ENCODE data around the gene MT1A. TPM values are rescaled to one million over a fixed set of nuclear protein-coding genes. Genes with fewer than 3 reads are reported as not detected.
"Not testable (repeated sequence)": the region's sequence is repeated elsewhere in the genome, so short reads cannot be mapped to it uniquely, and the experiment has no call there.

Gene MT1A
- total RNA-seq, 1 experiment from 2014 or later, result not detected

- Histone ChIP-seq H3K27ac (ENCODE audit: low read depth, low read length, poor library complexity, severe bottlenecking) (no peak overlapping the region), H3K4me1 (ENCODE audit: insufficient read depth, low read length, poor library complexity, severe bottlenecking) (no peaks in the 10 kb centered on the region), H3K4me3 (ENCODE audit: low read depth, low read length, poor library complexity, severe bottlenecking) (no peak overlapping the region), H3K36me3 (ENCODE audit: insufficient read depth, low read length, poor library complexity, severe bottlenecking) (no peaks in the 10 kb centered on the region), H3K9me3 (ENCODE audit: low read depth, low read length, poor library complexity, severe bottlenecking) (no peaks in the 10 kb centered on the region), H3K27me3 (replicated peaks; ENCODE audit: insufficient read depth, low read depth, low read length, poor library complexity) (peaks cover 22% of the 10 kb centered on the region)
- intact Hi-C loops (cut with micrococcal nuclease; ENCODE audit: unreplicated experiment), result no loop called here
- BruUV-seq (replicated peaks), result no TSS peak
- DNase-seq (ENCODE audit: low spot score), result no peak
- no peak for TF ChIP-seq EZH2 (IDR thresholded peaks at IDR 0.05; ENCODE audit: borderline replicate concordance, low read depth, low read length, poor library complexity, severe bottlenecking)
- no peak for TF ChIP-seq CTCF (conservative IDR thresholded peaks at IDR 0.05; ENCODE audit: low read depth, low read length)
- CTCF ChIA-PET, result interaction anchor here (1.1 kb wide), 1 partner anchor 29 kb away, joined by 7 read pairs; no protein-coding TSS in a partner anchor
- POLR2A ChIA-PET (ENCODE audit: low non-redundant PET), result no interaction called here
Observed at GRCh38 chr16:56672761-56673536, 34.5 kb downstream of the MT1A start.

DNA sequence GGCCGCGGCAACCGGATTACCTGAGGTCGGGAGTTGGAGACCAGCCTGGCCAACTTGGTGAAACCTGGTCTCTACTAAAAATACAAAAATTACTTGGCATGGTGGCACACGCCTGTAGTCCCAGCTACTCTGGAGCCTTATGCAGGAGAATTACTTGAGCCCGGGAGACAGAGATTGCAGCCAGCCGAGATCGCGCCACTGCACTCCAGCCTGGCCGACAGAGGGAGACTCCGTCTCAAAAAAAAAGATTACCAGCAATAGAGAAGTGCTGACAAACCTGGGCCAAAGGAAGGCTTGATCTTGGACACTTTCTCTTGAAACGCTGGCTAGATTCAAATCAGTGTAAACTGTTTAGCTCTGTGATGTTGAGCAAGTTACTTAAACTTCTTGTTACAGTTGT lies 35.5 kb downstream of the MT1A start:
- Histone ChIP-seq H3K4me1 (ENCODE audit: insufficient read depth, low read length, poor library complexity, severe bottlenecking) (no peaks in the 10 kb centered on the region), H3K27me3 (replicated peaks; ENCODE audit: insufficient read depth, low read depth, low read length, poor library complexity) (peaks cover 12% of the 10 kb centered on the region), H3K36me3 (ENCODE audit: insufficient read depth, low read length, poor library complexity, severe bottlenecking) (no peaks in the 10 kb centered on the region), H3K9me3 (ENCODE audit: low read depth, low read length, poor library complexity, severe bottlenecking) (no peaks in the 10 kb centered on the region), H3K4me3 (ENCODE audit: low read depth, low read length, poor library complexity, severe bottlenecking) (no peak overlapping the region), H3K27ac (ENCODE audit: low read depth, low read length, poor library complexity, severe bottlenecking) (no peak overlapping the region)
- no TSS peak for BruUV-seq (replicated peaks)
- ChIA-PET POLR2A (ENCODE audit: low non-redundant PET) (no interaction called here), CTCF (interaction anchor here (0.7 to 1.1 kb wide), 2 partner anchors 9 to 28 kb away, joined by 3 to 7 read pairs; no protein-coding TSS in a partner anchor)
- intact Hi-C loops (cut with micrococcal nuclease; ENCODE audit: unreplicated experiment), result loop anchor here (1.0 kb wide), 1 partner anchor 28 kb away; no protein-coding TSS in a partner anchor
- peak; percentile 56 for TF ChIP-seq CTCF (conservative IDR thresholded peaks at IDR 0.05; ENCODE audit: low read depth, low read length)
- TF ChIP-seq EZH2 (IDR thresholded peaks at IDR 0.05; ENCODE audit: borderline replicate concordance, low read depth, low read length, poor library complexity, severe bottlenecking), result no peak
- DNase-seq (ENCODE audit: low spot score), result no peak

GRCh38 chr16:56674570-56674969 lies 36.1 kb downstream of the MT1A start:
- H3K27me3 ChIP-seq (replicated peaks; ENCODE audit: insufficient read depth, low read depth, low read length, poor library complexity); POLR2A ChIA-PET (ENCODE audit: low non-redundant PET): not testable (repeated sequence)

More at GRCh38 chr16:56674570-56674969, 36.1 kb downstream of the MT1A start:
- H3K9me3 ChIP-seq (ENCODE audit: low read depth, low read length, poor library complexity, severe bottlenecking); BruUV-seq (replicated peaks); H3K4me3 ChIP-seq (ENCODE audit: low read depth, low read length, poor library complexity, severe bottlenecking); H3K36me3 ChIP-seq (ENCODE audit: insufficient read depth, low read length, poor library complexity, severe bottlenecking); DNase-seq (ENCODE audit: low spot score); H3K27ac ChIP-seq (ENCODE audit: low read depth, low read length, poor library complexity, severe bottlenecking); H3K4me1 ChIP-seq (ENCODE audit: insufficient read depth, low read length, poor library complexity, severe bottlenecking): not testable (repeated sequence)
- CTCF ChIA-PET, result interaction anchor here (1.1 kb wide), 1 partner anchor 27 kb away, joined by 7 read pairs; no protein-coding TSS in a partner anchor
- intact Hi-C loops (cut with micrococcal nuclease; ENCODE audit: unreplicated experiment), result loop anchor here (1.0 kb wide), 1 partner anchor 28 kb away; no protein-coding TSS in a partner anchor
